HG03139 (cell line): ENCODE results near the gene PON3.
"Not testable (repeated sequence)": the region's sequence is repeated elsewhere in the genome, so short reads cannot be mapped to it uniquely, and the experiment has no call there.

Experiments
- ATAC-seq: cut with Tn5 transposase; IDR thresholded peaks from one replicate; pipeline ENCODE4 v1.9.1; 2021; ENCODE audit not compliant: unreplicated experiment

Gene PON3

GRCh38 chr7:95412075-95412474, 15.9 kb upstream of the PON3 start:
- ATAC-seq = no peak

GRCh38 chr7:95411666-95412065, 15.5 kb upstream of the PON3 start:
- no peak for ATAC-seq

GRCh38 chr7:95411036-95411435, 14.9 kb upstream of the PON3 start:
- ATAC-seq = no peak

GRCh38 chr7:95407751-95408150, 11.6 kb upstream of the PON3 start:
- ATAC-seq = no peak

GRCh38 chr7:95405800-95406199, 9.6 kb upstream of the PON3 start:
- ATAC-seq = no peak

- no peak for ATAC-seq
Observed at GRCh38 chr7:95405208-95405607, 9.0 kb upstream of the PON3 start.

GRCh38 chr7:95404316-95404865, 8.2 kb upstream of the PON3 start:
- no peak for ATAC-seq

GRCh38 chr7:95398155-95398940, 2.2 kb upstream of the PON3 start:
- ATAC-seq = no peak

- ATAC-seq = no peak
Observed at GRCh38 chr7:95397381-95397780, 1.2 kb upstream of the PON3 start.

GRCh38 chr7:95395755-95396135, 430 bp downstream of the PON3 start:
- ATAC-seq = no peak

- no peak for ATAC-seq
Observed at GRCh38 chr7:95394370-95394769, 1.8 kb downstream of the PON3 start.

GRCh38 chr7:95391761-95392160, 4.4 kb downstream of the PON3 start:
- no peak for ATAC-seq

GRCh38 chr7:95389516-95389915, 6.7 kb downstream of the PON3 start:
- no peak for ATAC-seq

- not testable (repeated sequence) for ATAC-seq
Observed at GRCh38 chr7:95379457-95379856, 16.7 kb downstream of the PON3 start.

GRCh38 chr7:95376632-95377400, 19.4 kb downstream of the PON3 start:
- ATAC-seq = no peak

- no peak for ATAC-seq
Observed at GRCh38 chr7:95375591-95376257, 20.5 kb downstream of the PON3 start.

- no peak for ATAC-seq
Observed at GRCh38 chr7:95373323-95373722, 22.9 kb downstream of the PON3 start.

GRCh38 chr7:95368235-95368634, 27.9 kb downstream of the PON3 start:
- no peak for ATAC-seq

- no peak for ATAC-seq
Observed at GRCh38 chr7:95367606-95368005, 28.6 kb downstream of the PON3 start.

GRCh38 chr7:95365151-95365550, 31.0 kb downstream of the PON3 start:
- ATAC-seq = no peak

GRCh38 chr7:95357623-95358022, 38.6 kb downstream of the PON3 start:
- ATAC-seq = no peak
